Chondrocyte (in vitro differentiated cells): ENCODE data around the gene MIEN1. TPM values are rescaled to one million over a fixed set of nuclear protein-coding genes. Genes with fewer than 3 reads are reported as not detected.
"Not testable (repeated sequence)": the region's sequence is repeated elsewhere in the genome, so short reads cannot be mapped to it uniquely, and the experiment has no call there.

Experiments used
- DNase-seq: peaks from one replicate; pipeline ENCODE4 v3.0.0; 2021; ENCODE audit warnings: mixed read lengths, low spot score
- H3K27ac Mint-ChIP-seq: one replicate; pipeline ENCODE4 v1.8.0; 2021; ENCODE audit warnings: mild to moderate bottlenecking, moderate library complexity, mixed read lengths; ENCODE audit not compliant: unreplicated experiment
- H3K27me3 Mint-ChIP-seq: 2 replicates; pipeline ENCODE4 v1.8.0; 2021; ENCODE audit warnings: low read depth, mixed read lengths
- H3K36me3 Mint-ChIP-seq: 2 replicates; pipeline ENCODE4 v1.8.0; 2021; ENCODE audit warnings: low read depth, mixed read lengths
- H3K4me1 Mint-ChIP-seq: 2 replicates; pipeline ENCODE4 v1.8.0; 2021; ENCODE audit warnings: low read depth, mild to moderate bottlenecking, mixed read lengths
- H3K4me3 Mint-ChIP-seq: one replicate; pipeline ENCODE4 v1.8.0; 2021; ENCODE audit warnings: mild to moderate bottlenecking, moderate library complexity, mixed read lengths; ENCODE audit not compliant: unreplicated experiment
- H3K9me3 Mint-ChIP-seq: 2 replicates; pipeline ENCODE4 v1.8.0; 2021; ENCODE audit warnings: low read depth, mixed read lengths
- CTCF ChIP-seq: fragments of 200-600 bp; sonication (generic); IDR thresholded peaks from 2 replicates; pipeline ENCODE4 v1.5.0; 2021; ENCODE audit warnings: antibody characterized with exemption, mild to moderate bottlenecking, moderate library complexity
- total RNA-seq: library from RNA; stranded (reverse); gene quantifications from 3 replicates; pipeline ENCODE4 v1.2.1, GENCODE V29; 2021

The MIEN1 gene
- total RNA-seq, 1 donor from 2014 or later = 46.5 TPM

- Mint-ChIP-seq H3K4me3 (no peak overlapping the region), H3K27ac (no peak overlapping the region), H3K9me3 (no peaks in the 10 kb centered on the region), H3K36me3 (no peaks in the 10 kb centered on the region), H3K27me3 (no peaks in the 10 kb centered on the region), H3K4me1 (peaks cover 30% of the 10 kb centered on the region)
- DNase-seq = no peak
- no peak for TF ChIP-seq CTCF
These were observed 20.7 kb upstream of the MIEN1 start for GRCh38 chr17:39751016-39751543.

GRCh38 chr17:39750131-39751015 is 20.0 kb upstream of the MIEN1 start:
- no peaks in the 10 kb centered on the region for H3K27me3 Mint-ChIP-seq
- no peak overlapping the region for H3K27ac Mint-ChIP-seq
- no peaks in the 10 kb centered on the region for H3K9me3 Mint-ChIP-seq
- H3K4me3 Mint-ChIP-seq = no peak overlapping the region
- peak; percentile 57 for DNase-seq
- H3K4me1 Mint-ChIP-seq = peaks cover 27% of the 10 kb centered on the region
- no peaks in the 10 kb centered on the region for H3K36me3 Mint-ChIP-seq
- TF ChIP-seq CTCF = no peak

GRCh38 chr17:39748444-39749034 is 18.2 kb upstream of the MIEN1 start:
- not testable (repeated sequence) for DNase-seq, H3K4me3 Mint-ChIP-seq, H3K36me3 Mint-ChIP-seq, H3K27ac Mint-ChIP-seq, H3K27me3 Mint-ChIP-seq, H3K9me3 Mint-ChIP-seq
- H3K4me1 Mint-ChIP-seq = peaks cover 24% of the 10 kb centered on the region

GRCh38 chr17:39747745-39748144 is 17.4 kb upstream of the MIEN1 start:
- Mint-ChIP-seq H3K27me3 (peaks cover 4% of the 10 kb centered on the region), H3K4me3 (no peak overlapping the region)
- no peak for TF ChIP-seq CTCF

GRCh38 chr17:39746145-39746461 is 15.8 kb upstream of the MIEN1 start:
- TF ChIP-seq CTCF = no peak
- Mint-ChIP-seq H3K27ac (no peak overlapping the region), H3K4me1 (peaks cover 9% of the 10 kb centered on the region), H3K36me3 (no peaks in the 10 kb centered on the region), H3K9me3 (no peaks in the 10 kb centered on the region), H3K4me3 (no peak overlapping the region), H3K27me3 (peaks cover 4% of the 10 kb centered on the region)
- no peak for DNase-seq

More at GRCh38 chr17:39747745-39748144, 17.4 kb upstream of the MIEN1 start:
- Mint-ChIP-seq H3K9me3 (no peaks in the 10 kb centered on the region), H3K4me1 (peaks cover 20% of the 10 kb centered on the region), H3K36me3 (no peaks in the 10 kb centered on the region), H3K27ac (no peak overlapping the region)
- no peak for DNase-seq
